IMR-90 (cell line): ENCODE data around the gene TFAP2B. TPM values are rescaled to one million over a fixed set of nuclear protein-coding genes. Genes with fewer than 3 reads are reported as not detected.

Source experiments
- ATAC-seq: fragments of 200-7000 bp; cut with Tn5 transposase; 2 replicates; pipeline ENCODE4 v1.9.1; 2020; ENCODE audit warnings: low read depth, mild to moderate bottlenecking, moderate library complexity
- BruUV-seq: library from RNA; stranded (reverse); fragments of 400-500 nt; replicated peaks from 2 replicates; lab custom pipeline; 2021; lab: Mats Ljungman, UMichigan
- CTCF ChIA-PET: fragments of 300-600 bp; formaldehyde crosslinking; extraction: SDS; loops from one replicate; lab custom pipeline; 2021; ENCODE audit warnings: antibody characterized with exemption; lab: Yijun Ruan, JAX
- POLR2A ChIA-PET: fragments of 300-600 bp; sonication (Branson Sonifier 250); formaldehyde crosslinking; loops from one replicate; lab custom pipeline; 2022; ENCODE audit warnings: antibody characterized with exemption; ENCODE audit not compliant: unreplicated experiment; lab: Charles Lee
- DNase-seq: peaks from one replicate; pipeline ENCODE4 v3.0.0; 2013
- H2AFZ ChIP-seq: replicated peaks from 2 replicates; pipeline ENCODE3; 2013; ENCODE audit warnings: low read length, mild to moderate bottlenecking; ENCODE audit not compliant: poor library complexity
- H2AK5ac ChIP-seq: 2 replicates; pipeline ENCODE4 v1.6.1; 2013; ENCODE audit warnings: low read depth, low read length, inconsistent platforms
- H2AK9ac ChIP-seq: replicated peaks from 2 replicates; pipeline ENCODE3; 2013; ENCODE audit warnings: mild to moderate bottlenecking, low read depth, low read length, moderate library complexity; ENCODE audit not compliant: poor library complexity
- H2BK120ac ChIP-seq: 2 replicates; pipeline ENCODE4 v1.6.1; 2013; ENCODE audit warnings: low read depth, low read length, inconsistent platforms
- H2BK15ac ChIP-seq: 3 replicates; pipeline ENCODE4 v1.6.1; 2013; ENCODE audit warnings: low read depth, low read length, inconsistent platforms
- H2BK20ac ChIP-seq: 2 replicates; pipeline ENCODE4 v1.6.1; 2013; ENCODE audit warnings: low read depth, mild to moderate bottlenecking, inconsistent platforms, low read length, moderate library complexity
- H2BK5ac ChIP-seq: 2 replicates; pipeline ENCODE4 v1.6.1; 2013; ENCODE audit warnings: mild to moderate bottlenecking, low read depth, low read length, inconsistent platforms; ENCODE audit not compliant: poor library complexity, severe bottlenecking
- H3K14ac ChIP-seq: replicated peaks from 2 replicates; pipeline ENCODE4 v1.6.1; 2013; ENCODE audit warnings: low read depth, low read length, inconsistent platforms
- H3K18ac ChIP-seq: 2 replicates; pipeline ENCODE4 v1.6.1; 2013; ENCODE audit warnings: low read depth, low read length, control low read depth
- H3K23ac ChIP-seq: 2 replicates; pipeline ENCODE4 v1.6.1; 2013; ENCODE audit warnings: low read depth, low read length, inconsistent platforms
- H3K27ac ChIP-seq: 2 replicates; pipeline ENCODE4 v1.5.1; 2013; ENCODE audit warnings: mild to moderate bottlenecking, control low read depth, low read length; ENCODE audit not compliant: insufficient read depth
- H3K27me3 ChIP-seq: 2 replicates; pipeline ENCODE4 v1.6.1; 2013; ENCODE audit warnings: low read length; ENCODE audit not compliant: control insufficient read depth, insufficient read depth
- H3K36me3 ChIP-seq: 2 replicates; pipeline ENCODE4 v1.6.1; 2013; ENCODE audit warnings: low read length, mixed read lengths; ENCODE audit not compliant: control insufficient read depth, insufficient read depth
- H3K4ac ChIP-seq: 2 replicates; pipeline ENCODE4 v1.6.1; 2013; ENCODE audit warnings: low read depth, low read length, inconsistent platforms
- H3K4me1 ChIP-seq: 2 replicates; pipeline ENCODE4 v1.6.1; 2013; ENCODE audit warnings: low read length, mixed read lengths; ENCODE audit not compliant: control insufficient read depth, insufficient read depth
- H3K4me2 ChIP-seq: 2 replicates; pipeline ENCODE4 v1.6.1; 2013; ENCODE audit warnings: low read depth, mild to moderate bottlenecking, control low read depth, low read length, moderate library complexity
- H3K4me3 ChIP-seq: 2 replicates; pipeline ENCODE4 v1.5.1; 2013; ENCODE audit warnings: low read depth, mild to moderate bottlenecking, control low read depth, low read length, moderate library complexity; ENCODE audit not compliant: insufficient read depth
- H3K56ac ChIP-seq: 2 replicates; pipeline ENCODE4 v1.6.1; 2013; ENCODE audit warnings: low read length, inconsistent platforms; ENCODE audit not compliant: insufficient read depth; ENCODE audit errors: extremely low read depth
- H3K79me1 ChIP-seq, 2 experiments: 2 replicates each; pipeline ENCODE4 v1.6.1; 2013; ENCODE audit warnings: low read length in 2 of 2, inconsistent platforms in 1 of 2, low read depth in 1 of 2
- H3K9ac ChIP-seq: 2 replicates; pipeline ENCODE4 v1.6.1; 2013; ENCODE audit warnings: low read depth, low read length, control low read depth
- H3K9me1 ChIP-seq: 2 replicates; pipeline ENCODE4 v1.6.1; 2013; ENCODE audit warnings: low read length, inconsistent platforms; ENCODE audit not compliant: insufficient read depth
- H3K9me3 ChIP-seq: 2 replicates; pipeline ENCODE4 v1.6.1; 2013; ENCODE audit warnings: low read length; ENCODE audit not compliant: control insufficient read depth, insufficient read depth
- H4K20me1 ChIP-seq: 2 replicates; pipeline ENCODE4 v1.6.1; 2013; ENCODE audit warnings: low read length, inconsistent platforms; ENCODE audit not compliant: insufficient read depth
- H4K5ac ChIP-seq: 2 replicates; pipeline ENCODE4 v1.6.1; 2013; ENCODE audit warnings: mild to moderate bottlenecking, low read depth, low read length, control low read depth
- H4K8ac ChIP-seq, 2 experiments: 2 replicates each; pipeline ENCODE4 v1.6.1; 2013; ENCODE audit warnings: low read depth in 2 of 2, low read length in 2 of 2, control low read depth in 1 of 2, inconsistent platforms in 1 of 2
- H4K91ac ChIP-seq: 2 replicates; pipeline ENCODE4 v1.6.1; 2013; ENCODE audit warnings: low read depth, low read length, inconsistent platforms; ENCODE audit not compliant: insufficient read depth
- CTCF ChIP-seq: conservative IDR thresholded peaks from 2 replicates; pipeline ENCODE4 v1.5.1; 2012; ENCODE audit warnings: mild to moderate bottlenecking, low read depth, low read length, improper control_type of control experiment
- FOS ChIP-seq: fragments of 150-350 bp; IDR thresholded peaks from 2 replicates; pipeline ENCODE4 v1.6.1; 2016; ENCODE audit warnings: low read depth, low read length
- MXI1 ChIP-seq: IDR thresholded peaks from 2 replicates; pipeline ENCODE4 v1.6.1; 2012; ENCODE audit warnings: low read depth, mild to moderate bottlenecking, low read length, moderate library complexity, borderline replicate concordance
- NFE2L2 ChIP-seq: fragments of 150-350 bp; IDR thresholded peaks from 2 replicates; pipeline ENCODE4 v1.6.1; 2016; ENCODE audit warnings: low read depth, mild to moderate bottlenecking, low read length
- WGBS, 2 experiments: methylation state at CpG; one replicate each; pipeline versions ENCODE4 v1.1.5 to v1.1.7; 2013; ENCODE audit warnings: missing lambda C conversion rate in 2 of 2; ENCODE audit not compliant: insufficient read length in 1 of 2; ENCODE audit errors: extremely low coverage in 2 of 2; 5-methylcytosine and 5-hydroxymethylcytosine counted together
- dilution Hi-C: fragments of 300-500 bp; cut with HindIII; formaldehyde crosslinking; loops from one replicate; pipeline ENCODE4 v1.14.3; 2018; ENCODE audit warnings: low sequenced_read_pairs; ENCODE audit not compliant: unreplicated experiment
- in situ Hi-C: fragments of 300-500 bp; cut with MboI; formaldehyde crosslinking; loops from 3 replicates; pipeline ENCODE4 v1.14.3; 2019; ENCODE audit warnings: low sequenced_read_pairs, inconsistent platforms, mixed read lengths
- intact Hi-C: fragments of 100-400 bp; cut with micrococcal nuclease; formaldehyde crosslinking; loops from 2 replicates; pipeline ENCODE4 v1.10.0; 2022
- polyA plus RNA-seq, 3 experiments: library from polyadenylated mRNA; depleted of rRNA; stranded (reverse); fragments of >200 nt; gene quantifications; 2 replicates each; pipeline ENCODE4 v1.2.3, GENCODE V29; 2012; ENCODE audit warnings: low replicate concordance in 1 of 3
- total RNA-seq: library from RNA; depleted of rRNA; stranded (reverse); fragments of >200 nt; gene quantifications from 2 replicates; pipeline ENCODE4 v1.2.3, GENCODE V29; 2012

Gene TFAP2B
- total and polyA plus RNA-seq, 2 of the 4 experiments (the other 2 are of a cell fraction): not detected

DNA sequence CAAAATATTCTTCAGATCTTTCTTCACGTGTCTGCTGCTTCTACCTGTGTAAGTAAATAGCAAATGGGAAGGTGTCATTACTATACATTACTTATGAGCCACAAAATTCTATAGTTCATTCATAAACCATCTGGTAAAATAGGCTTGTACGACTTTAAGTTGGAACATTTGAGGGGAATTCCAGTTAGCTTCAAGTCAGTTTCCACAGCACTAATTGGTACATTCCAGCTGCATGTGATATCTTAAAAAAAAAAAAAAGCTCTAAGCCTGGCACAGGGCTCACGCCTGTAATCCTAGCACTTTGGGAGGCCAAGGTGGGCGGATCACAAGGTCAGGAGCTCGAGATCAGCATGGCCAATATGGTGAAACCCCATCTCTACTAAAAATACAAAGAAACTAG is 23.1 kb upstream of the TFAP2B start:
- Histone ChIP-seq H3K4ac (no peak overlapping the region), H4K5ac (no peak overlapping the region), H3K14ac (no peak overlapping the region), H3K27me3 (no peaks in the 10 kb centered on the region), H4K20me1 (no peaks in the 10 kb centered on the region), H2AK5ac (no peak overlapping the region), H3K4me3 (no peak overlapping the region), H2BK5ac (no peak overlapping the region), H3K79me1 (no peaks in the 10 kb centered on the region), H3K23ac (no peak overlapping the region), H2BK120ac (no peak overlapping the region), H4K91ac (no peak overlapping the region), H3K56ac (no peak overlapping the region), H2AK9ac (no peak overlapping the region), H3K9me3 (no peaks in the 10 kb centered on the region), H2BK15ac (no peak overlapping the region), H3K27ac (no peak overlapping the region), H3K9ac (no peak overlapping the region), H2AFZ (no peak overlapping the region), H3K18ac (no peak overlapping the region), H2BK20ac (no peak overlapping the region), H3K36me3 (no peaks in the 10 kb centered on the region), H4K8ac (no peak overlapping the region), H3K4me1 (no peaks in the 10 kb centered on the region), H3K9me1 (no peaks in the 10 kb centered on the region), H3K4me2 (no peak overlapping the region)
- DNase-seq: no peak
- ChIA-PET POLR2A (no interaction called here), CTCF (no interaction called here)
- no TSS peak for BruUV-seq
- no peak for ATAC-seq
- dilution Hi-C loops: no loop called here
- WGBS, 2 experiments: no CpG with 5 or more reads among the region's 5 CpGs
- intact Hi-C loops: no loop called here
- in situ Hi-C loops: no loop called here
- TF ChIP-seq CTCF (no peak), NFE2L2 (no peak), FOS (no peak), MXI1 (no peak)
